SK-N-MC (cell line): Measurements from ENCODE around the gene ST6GALNAC6.

Experiments used
- EZH2 ChIP-seq: fragments of 200-600 bp; sonication (generic); IDR thresholded peaks from one replicate; pipeline ENCODE4 v1.6.1; 2017; ENCODE audit warnings: antibody characterized with exemption
- POLR2AphosphoS5 ChIP-seq: IDR thresholded peaks from 2 replicates; pipeline ENCODE4 v1.6.1; 2012; ENCODE audit warnings: mild to moderate bottlenecking, low read depth, low read length, borderline replicate concordance

DNA sequence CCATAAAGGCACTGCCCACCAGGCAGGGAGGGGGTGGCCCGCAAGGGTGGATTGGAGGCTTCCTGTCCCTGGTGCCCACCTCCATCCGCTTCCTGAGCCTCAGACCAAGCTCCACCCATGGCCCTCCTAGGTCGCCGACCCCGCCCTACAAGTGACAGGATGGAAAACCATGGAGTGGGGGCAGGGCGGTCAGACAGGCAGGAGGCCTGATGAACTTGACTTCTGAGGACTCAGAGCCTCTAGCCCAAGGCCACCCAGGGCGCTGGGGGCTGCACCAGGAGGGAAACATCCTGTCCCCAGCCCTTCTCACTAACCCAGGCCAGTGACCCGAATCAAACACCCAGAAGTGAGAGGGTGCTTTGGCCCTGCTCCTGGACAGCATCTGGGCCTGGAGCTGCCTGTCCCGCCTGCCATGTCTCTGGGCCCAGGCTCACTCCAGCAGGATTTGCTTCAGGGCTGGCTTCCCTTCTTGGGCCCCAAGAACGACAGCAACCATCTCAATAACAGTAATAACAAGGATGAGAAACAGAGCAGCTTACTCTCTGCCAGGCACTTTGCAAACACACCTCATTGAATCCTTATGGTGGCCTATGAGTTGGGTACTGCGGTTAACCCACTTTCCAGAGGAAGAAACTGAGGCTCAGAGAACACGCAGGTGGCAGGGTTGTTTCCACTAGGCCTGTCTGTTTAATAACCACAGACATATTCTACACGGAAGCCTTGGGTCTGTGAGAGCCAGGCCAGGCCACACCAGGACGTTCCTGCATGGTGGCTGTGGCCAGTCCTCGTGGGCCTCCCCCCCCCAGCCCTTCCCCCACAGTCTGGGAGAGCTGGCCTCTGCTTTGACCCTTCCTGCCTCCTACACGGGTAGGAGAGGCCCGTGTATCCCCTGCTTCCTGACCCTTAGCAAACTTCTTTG, 4.4 kb upstream of the ST6GALNAC6 start:
- no peak for TF ChIP-seq EZH2
- no peak for TF ChIP-seq POLR2AphosphoS5
